Stimulated activated CD4-positive, alpha-beta T cell treated with anti-CD3 and anti-CD28 coated beads, Interleukin-12 subunit alpha, Interleukin-12 subunit beta, amount 100 ng/mL, for 4 hours (primary cell): ENCODE measurements around the gene TESMIN.

Source experiments
- DNase-seq: peaks from one replicate; pipeline ENCODE4 v3.0.0-alpha.2; 2020

The TESMIN gene

DNA sequence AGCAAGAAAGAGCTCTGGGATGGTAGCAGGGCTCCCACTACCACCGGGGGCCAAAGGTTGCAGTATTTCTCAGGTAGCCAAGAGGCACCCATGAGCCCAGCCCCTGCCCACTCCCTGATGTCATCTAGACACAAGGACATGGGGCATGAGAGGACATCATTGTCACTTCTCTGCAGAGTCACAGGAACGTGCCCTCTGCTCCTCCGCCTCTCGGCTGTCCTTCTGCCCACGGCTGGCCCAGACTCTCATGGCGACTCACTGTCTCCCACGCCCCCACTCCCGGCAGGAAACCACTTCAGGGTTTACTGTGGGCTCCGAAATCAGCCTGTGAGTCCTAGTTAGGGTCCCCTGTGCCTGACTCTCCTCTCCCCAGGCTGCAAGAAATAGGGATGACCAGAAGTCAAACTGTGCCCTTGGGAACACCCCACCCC, 68.8 kb downstream of the TESMIN start:
- DNase-seq: no peak

GRCh38 chr11:68680541-68681231, 70.6 kb downstream of the TESMIN start:
- DNase-seq: no peak

GRCh38 chr11:68678031-68678441, 73.3 kb downstream of the TESMIN start:
- no peak for DNase-seq

DNA sequence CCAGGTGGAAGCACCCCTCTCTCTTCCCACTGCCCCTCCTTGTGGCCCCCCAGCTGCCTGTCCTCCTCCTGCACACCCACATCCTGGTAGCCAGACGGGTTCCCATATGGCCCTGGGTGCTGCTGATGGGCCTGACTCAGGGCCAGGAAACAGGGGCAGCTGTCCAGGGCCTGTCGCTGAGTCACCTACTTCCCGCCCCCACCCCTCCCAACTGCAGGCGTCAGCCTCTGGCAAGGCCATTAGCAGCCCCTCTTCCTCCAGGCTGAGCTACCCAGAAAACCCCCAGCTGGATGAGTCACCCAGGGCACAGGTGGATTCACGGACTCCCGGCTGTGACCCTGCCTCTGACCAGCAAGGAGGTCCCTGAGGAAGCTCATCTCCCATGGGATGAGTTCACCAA, 73.9 kb downstream of the TESMIN start:
- no peak for DNase-seq

GRCh38 chr11:68674461-68674860, 76.9 kb downstream of the TESMIN start:
- no peak for DNase-seq

- DNase-seq: no peak
These were observed 77.3 kb downstream of the TESMIN start for GRCh38 chr11:68673991-68674390.

DNA sequence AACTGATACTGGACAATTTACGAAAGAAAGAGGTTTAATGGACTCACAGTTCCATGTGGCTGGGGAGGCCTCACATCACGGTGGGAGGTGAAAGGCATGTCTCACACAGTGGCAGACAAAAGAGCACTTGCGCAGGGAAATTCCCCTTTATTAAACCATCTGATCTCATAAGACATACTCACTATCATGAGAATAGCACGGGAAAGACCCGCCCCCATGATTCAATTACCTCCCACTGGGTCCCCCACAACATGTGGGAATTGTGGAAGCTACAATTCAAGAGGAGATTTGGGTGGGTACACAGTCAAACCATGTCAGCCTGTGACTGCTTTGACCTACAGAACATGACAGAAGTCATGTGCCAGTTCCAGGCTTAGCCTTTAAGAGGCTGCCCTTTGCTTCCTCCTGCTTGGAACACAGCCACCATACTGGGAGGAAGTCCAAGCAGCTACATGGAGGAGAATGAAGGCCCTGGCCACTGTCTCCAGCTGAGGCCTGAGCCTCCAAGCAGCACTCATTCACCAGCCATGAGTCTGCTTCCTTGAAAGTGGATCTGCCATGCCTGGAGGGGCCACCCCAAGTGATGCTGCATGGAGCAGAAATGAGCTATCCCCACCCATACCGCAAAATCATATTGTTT, 77.9 kb downstream of the TESMIN start:
- DNase-seq: no peak

- DNase-seq: no peak
These were observed 80.9 kb downstream of the TESMIN start for GRCh38 chr11:68670208-68670992.

DNA sequence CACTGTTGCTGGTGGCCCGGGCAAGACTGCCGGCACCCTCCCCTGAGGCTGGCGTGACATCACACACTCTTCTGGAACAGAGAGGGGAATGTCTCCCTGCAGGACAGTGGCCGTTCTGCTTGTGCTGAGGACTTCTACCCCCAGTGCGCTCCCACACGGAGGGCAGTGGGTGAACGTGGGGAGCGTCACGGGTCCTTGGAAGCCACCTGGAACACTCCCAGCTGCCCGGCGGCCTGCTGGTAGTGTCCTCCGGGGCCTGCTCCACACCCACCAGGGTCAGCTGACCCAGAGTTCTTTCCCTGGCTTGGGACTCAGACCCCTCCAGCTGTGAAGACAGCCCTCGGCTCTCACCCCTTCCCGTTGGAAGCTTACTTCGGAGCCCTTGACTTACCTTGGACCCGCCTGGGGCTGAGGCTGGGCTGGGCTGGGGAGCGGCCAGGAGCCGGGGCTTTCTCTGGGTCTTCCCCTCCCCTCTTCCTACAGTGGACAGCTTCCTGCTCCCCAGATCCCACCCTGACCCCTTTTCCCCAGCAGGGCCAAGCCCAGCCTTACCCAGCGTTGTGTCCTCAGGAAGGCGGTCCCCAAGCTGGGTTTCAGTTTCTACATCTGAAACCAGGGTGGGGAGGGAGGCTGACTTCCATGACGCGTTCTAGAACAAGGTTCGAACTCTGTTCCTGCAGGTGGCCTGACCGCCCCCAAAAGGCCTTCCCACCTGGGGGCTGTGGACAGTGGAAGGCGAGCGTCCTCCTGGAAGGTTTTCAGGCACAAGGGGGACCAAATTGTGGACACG, 81.8 kb downstream of the TESMIN start:
- no peak for DNase-seq

DNA sequence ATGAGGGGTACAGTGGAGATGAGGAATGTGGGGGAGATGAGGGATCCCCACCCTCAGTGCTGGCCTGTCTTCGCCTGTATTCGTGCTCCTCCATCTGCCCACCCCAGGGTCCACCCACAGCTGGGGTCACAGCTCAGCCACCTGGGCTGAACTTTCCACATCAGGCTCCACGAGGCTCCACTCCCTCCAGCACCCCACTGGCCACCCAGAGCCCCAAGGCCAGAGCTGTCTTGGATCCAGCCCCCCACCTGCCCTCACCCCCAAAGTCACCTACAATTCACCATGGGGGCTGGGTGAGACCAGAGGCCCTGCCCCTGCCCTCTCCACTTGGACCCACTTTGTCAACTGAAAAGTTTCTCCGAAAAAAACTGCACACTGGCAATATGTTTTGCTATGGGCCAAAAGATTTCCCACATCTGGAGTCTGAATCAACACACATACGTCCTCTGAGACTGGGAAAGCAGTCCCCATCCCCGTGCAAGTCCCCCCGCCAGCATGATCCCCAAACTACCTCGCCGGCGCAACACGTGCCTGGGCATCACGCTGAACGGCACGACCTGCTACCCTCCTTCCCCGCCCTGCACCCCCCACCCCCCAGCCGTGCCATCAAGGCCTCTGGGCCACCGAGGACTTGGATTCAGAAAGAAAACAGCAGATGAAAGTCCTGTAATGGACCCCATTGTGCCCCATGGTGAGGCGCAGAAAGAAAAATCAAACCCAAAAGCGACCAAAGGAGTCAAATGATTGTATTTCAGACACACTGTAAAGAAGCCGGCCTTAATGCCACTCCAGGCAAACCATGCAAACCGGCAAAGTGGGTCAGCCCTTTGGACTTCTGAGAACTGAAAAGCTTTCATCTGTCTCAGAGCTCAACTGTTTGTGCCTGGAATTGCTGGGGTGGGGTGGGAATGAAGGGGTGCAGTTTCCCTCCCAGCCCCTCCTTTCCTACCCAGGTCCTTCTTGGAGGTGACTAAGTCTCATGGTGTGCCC, 83.5 kb downstream of the TESMIN start:
- no peak for DNase-seq

GRCh38 chr11:68666849-68667248, 84.5 kb downstream of the TESMIN start:
- DNase-seq: no peak

GRCh38 chr11:68665436-68665835, 85.9 kb downstream of the TESMIN start:
- no peak for DNase-seq

GRCh38 chr11:68664906-68665305, 86.4 kb downstream of the TESMIN start:
- no peak for DNase-seq

- DNase-seq: no peak
These were observed 87.2 kb downstream of the TESMIN start for GRCh38 chr11:68664141-68664540.

DNA sequence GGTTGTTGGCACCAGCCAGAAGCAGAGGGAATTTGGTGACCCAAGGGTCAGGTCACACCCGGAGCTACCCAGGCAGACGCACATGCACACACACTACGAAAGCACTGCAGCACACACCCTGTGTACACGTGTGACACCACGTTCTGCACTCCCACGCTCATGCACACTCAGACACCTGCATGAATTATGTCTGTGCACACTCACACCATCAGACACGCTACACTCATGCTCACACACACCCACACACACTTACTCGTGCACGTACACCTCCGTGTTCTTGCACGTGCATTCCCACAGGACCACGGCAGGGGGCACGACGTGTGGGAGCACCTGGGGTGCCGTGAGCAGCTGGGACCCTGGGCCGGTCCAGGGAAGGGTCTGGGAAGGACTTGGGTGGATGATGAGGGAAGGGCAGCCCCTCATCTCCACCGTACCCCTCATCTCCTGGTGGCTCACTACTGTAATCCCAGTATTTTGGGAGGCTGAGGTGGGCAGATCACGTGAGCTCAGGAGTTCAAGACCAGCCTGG, 87.8 kb downstream of the TESMIN start:
- no peak for DNase-seq

DNA sequence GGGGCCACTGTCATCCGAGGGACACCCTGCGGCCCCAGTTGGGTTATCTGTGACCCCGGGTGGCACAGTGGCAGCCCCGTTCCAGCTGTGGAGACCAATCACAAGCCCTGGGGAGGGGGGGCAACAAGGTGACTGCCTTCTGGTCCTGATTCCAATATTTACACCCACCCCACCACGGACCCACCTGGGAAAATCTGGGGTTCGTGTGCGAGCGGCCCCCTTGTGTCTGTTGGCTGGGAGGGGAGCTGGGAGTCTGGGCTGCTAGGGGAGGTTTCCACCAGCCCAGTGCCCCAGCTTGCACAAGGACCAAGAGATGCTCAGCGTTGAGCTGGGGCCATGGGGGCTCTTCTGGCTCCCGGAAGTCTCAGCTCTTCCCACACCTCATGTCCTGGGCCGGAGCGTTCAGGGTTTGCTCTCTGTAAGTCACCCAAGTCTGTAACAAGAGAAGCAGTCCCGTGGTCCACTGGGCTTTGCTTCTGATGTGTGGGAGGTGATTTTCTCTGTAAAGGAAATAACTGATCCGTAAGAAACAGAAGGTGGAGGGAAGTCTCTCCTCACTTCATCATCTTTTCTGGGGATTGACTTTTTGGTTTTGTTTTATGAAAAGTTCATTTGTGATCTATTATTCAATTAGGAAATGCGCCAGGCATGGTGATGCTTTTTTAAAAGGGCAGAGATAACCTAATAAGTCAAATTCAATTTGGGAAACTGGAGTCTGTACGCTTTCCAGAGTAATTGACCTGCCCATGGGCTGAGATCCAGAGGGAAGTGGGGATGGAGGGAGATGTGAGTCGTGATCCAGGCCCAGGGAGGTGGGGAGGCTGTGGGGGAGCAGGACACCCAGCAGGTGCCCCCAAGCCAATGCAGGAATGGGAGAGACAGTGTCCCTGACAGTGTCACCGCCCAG, 89.4 kb downstream of the TESMIN start:
- no peak for DNase-seq

DNA sequence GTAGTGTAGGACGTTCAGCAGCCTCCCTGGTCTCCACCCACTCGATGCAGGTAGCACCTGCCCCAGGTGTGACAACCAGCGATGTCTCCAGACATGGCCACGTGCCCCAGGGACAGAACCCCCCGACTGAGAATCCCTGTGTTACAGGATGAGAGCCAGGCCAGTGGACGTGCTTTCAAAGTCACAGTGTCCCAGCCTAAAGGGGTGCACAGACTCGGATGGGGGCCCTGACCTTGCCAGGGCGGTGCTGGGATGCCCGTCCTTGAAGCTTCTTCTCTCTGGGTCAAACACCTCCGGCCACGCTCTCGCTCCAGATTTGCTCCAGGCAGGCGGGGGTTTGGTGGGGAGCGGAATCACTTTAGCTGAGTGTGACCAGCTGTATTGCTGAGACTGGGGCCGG, 90.3 kb downstream of the TESMIN start:
- no peak for DNase-seq

DNA sequence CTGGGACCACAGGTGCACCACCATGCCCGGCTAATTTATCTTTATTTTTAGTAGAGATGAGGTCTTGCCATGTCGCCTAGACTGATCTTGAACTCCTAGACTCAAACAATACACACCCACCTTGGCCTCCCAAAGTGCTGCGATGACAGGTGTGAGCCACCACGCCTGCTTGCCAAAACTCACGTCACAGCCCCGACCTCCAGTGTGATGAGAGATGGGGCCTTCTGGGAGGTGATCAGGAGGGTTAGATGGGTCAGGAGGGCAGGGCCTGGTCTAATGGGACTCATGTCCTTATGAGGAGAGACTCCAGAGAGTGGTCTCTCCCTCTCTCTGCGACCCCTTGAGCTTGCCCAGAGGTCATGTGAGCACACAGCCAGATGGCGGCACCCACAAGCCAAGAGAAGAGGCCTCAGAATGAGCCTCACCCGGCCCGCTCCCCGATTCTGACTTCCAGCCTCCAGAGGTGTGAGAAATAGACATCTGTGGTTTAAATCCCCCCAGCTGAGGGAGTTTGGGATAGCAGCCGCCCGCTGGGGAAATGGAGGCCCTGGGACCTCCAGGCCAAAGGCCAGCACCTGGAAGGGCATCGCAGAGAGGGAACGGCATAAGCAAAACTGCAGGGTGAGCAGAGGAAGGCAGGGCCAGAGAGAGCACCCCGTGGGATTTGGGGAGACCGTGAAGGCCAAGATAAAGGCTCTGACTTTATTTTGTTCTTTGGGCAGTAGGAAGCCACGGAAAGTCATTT, 91.1 kb downstream of the TESMIN start:
- DNase-seq: no peak

DNA sequence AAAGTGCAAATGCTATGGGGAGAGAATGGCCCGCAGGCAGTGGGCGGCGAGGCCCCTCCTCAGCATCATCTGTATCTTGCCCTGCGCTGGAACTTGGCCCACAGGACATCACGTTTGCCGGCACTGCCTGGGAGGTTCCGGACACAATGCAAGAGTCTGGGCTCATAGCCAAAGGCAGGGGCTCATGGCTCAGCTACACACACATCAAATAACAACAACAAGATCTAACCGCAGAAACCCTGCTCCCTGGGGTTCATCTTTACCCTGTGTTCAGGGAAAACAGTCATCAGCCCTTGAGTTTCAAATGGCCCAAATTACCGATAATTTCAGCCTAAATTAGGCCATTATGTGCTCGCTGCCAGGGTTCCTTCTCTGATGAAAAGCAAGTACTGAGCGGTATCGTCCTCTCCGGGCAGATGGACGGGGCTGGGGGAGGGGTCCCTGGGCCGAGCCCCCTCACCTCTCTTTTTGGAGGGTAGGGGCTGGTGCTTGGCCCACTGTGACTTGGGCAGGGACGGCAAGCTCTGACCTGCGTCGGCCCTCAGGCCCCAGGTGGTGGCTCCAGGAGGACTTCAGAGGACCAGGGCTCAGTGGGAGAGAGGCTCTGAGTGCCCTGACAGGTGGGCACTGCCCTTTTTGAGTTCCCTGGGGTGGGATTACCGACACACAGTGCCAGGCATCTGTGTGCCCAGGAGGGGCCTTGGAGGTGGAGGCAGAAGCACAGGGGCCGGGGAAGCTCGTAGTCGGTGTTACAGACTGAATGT, 92.0 kb downstream of the TESMIN start:
- no peak for DNase-seq
